OCI-LY3 (cell line): ENCODE data around the gene PLSCR1.

Source experiments
- EZH2phosphoT487 ChIP-seq: fragments of 200-600 bp; shearing (Covaris generic); IDR thresholded peaks from 2 replicates; pipeline ENCODE4 v1.6.1; 2018; ENCODE audit warnings: antibody characterized with exemption, mixed run types, low read depth
- TF ChIP-seq, protein P1 (sequence below): fragments of 200-600, 300-600 bp; sonication (generic); IDR thresholded peaks from 2 replicates; pipeline ENCODE4 v1.5.1; 2014; ENCODE audit warnings: antibody characterized with exemption, low read length, low read depth

DNA sequence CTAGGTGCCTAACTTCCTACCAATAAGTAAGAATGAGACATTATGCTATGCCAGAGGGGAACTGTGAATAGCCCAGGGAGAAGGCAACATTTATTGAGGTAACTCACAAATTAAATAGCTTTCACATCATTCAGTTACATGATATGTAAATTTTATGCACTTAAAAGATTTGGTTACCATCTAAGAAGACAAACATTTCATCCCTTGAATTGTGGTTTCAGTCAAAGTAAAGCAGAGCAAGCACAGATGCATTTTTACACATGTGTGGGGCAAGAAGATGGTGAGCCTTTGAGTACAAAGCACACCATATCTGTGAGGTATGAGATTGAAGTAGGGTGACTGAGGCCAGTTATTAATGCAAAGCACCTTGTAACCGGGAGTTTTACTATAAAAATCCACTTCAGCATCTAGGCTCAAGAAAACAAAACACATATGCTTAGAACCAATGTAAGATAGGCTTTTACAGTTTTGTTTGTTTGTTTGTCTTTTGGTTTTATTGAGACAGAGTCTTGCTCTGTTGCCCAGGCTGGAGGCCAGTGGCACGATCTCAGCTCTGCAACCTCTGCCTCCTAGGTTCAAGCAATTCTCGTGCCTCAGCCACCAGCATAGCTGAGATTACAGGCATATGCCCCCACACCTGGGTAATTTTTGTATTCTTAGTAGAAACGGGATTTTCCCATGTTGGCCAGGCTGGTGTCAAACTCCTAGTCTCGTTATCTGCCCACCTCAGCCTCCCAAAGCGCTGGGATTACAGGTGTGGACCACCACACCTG lies 78.5 kb downstream of the PLSCR1 start:
- TF ChIP-seq, protein P1, sequence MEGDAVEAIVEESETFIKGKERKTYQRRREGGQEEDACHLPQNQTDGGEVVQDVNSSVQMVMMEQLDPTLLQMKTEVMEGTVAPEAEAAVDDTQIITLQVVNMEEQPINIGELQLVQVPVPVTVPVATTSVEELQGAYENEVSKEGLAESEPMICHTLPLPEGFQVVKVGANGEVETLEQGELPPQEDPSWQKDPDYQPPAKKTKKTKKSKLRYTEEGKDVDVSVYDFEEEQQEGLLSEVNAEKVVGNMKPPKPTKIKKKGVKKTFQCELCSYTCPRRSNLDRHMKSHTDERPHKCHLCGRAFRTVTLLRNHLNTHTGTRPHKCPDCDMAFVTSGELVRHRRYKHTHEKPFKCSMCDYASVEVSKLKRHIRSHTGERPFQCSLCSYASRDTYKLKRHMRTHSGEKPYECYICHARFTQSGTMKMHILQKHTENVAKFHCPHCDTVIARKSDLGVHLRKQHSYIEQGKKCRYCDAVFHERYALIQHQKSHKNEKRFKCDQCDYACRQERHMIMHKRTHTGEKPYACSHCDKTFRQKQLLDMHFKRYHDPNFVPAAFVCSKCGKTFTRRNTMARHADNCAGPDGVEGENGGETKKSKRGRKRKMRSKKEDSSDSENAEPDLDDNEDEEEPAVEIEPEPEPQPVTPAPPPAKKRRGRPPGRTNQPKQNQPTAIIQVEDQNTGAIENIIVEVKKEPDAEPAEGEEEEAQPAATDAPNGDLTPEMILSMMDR = no peak
- no peak for TF ChIP-seq EZH2phosphoT487
